ENCODE data around the gene DNAJB13.
"Not testable (repeated sequence)": the region's sequence is repeated elsewhere in the genome, so short reads cannot be mapped to it uniquely, and the experiment has no call there.

DNAJB13 gene

DNA sequence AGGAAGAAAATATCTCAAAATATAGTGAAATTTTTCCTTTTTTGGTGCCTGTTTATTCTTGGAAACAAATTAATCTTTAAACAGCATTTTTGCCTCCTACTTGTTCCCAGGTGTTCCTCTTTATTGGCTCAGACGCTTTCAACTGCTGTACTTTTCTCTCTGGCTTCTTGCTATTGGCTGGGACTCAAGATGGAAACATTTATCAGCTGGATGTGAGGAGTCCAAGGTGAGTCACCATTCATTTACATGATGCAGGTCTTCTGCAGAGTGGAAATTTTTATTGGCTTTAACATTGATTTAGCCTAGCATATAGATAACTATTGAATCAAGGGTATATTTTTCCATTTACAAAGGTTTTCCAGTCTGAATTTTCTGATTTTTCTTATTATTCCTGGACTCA, 34.4 kb upstream of the DNAJB13 start:
- ChIA-PET POLR2A (ENCODE audit: low non-redundant PET) (no interaction called here), CTCF (no interaction called here)
- peak; percentile 30 for DNase-seq (ENCODE audit: low spot score)
- H3K27ac ChIP-seq: no peak overlapping the region
- TF ChIP-seq, protein P1, sequence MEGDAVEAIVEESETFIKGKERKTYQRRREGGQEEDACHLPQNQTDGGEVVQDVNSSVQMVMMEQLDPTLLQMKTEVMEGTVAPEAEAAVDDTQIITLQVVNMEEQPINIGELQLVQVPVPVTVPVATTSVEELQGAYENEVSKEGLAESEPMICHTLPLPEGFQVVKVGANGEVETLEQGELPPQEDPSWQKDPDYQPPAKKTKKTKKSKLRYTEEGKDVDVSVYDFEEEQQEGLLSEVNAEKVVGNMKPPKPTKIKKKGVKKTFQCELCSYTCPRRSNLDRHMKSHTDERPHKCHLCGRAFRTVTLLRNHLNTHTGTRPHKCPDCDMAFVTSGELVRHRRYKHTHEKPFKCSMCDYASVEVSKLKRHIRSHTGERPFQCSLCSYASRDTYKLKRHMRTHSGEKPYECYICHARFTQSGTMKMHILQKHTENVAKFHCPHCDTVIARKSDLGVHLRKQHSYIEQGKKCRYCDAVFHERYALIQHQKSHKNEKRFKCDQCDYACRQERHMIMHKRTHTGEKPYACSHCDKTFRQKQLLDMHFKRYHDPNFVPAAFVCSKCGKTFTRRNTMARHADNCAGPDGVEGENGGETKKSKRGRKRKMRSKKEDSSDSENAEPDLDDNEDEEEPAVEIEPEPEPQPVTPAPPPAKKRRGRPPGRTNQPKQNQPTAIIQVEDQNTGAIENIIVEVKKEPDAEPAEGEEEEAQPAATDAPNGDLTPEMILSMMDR (conservative IDR thresholded peaks at IDR 0.05; ENCODE audit: low read depth): no peak

DNA sequence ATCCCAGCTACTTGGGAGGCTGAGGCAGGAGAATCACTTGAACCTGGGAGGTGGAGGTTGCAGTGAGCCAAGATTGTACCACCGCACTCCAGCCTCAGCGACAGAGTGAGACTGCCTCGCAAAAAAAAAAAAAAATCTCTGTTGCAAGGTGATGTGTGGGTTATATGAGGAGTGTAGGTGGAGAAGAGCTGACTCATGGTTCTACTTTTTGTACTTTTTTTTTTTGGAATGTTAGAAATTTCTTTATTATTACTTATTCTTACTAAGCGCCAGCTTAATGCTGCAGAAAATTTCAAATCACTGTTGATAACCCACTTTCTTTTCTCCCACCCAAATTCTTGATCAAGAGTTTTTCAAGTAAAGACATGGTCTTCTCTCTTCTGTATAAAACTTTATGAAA, 29.6 kb upstream of the DNAJB13 start:
- ChIA-PET POLR2A (ENCODE audit: low non-redundant PET) (interaction anchor here (1.1 kb wide), 1 partner anchor 133 kb away, joined by 3 read pairs; no protein-coding TSS in a partner anchor), CTCF (no interaction called here)
- DNase-seq (ENCODE audit: low spot score): no peak
- no peak overlapping the region for H3K27ac ChIP-seq
- TF ChIP-seq, protein P1 (conservative IDR thresholded peaks at IDR 0.05; ENCODE audit: low read depth): no peak

DNA sequence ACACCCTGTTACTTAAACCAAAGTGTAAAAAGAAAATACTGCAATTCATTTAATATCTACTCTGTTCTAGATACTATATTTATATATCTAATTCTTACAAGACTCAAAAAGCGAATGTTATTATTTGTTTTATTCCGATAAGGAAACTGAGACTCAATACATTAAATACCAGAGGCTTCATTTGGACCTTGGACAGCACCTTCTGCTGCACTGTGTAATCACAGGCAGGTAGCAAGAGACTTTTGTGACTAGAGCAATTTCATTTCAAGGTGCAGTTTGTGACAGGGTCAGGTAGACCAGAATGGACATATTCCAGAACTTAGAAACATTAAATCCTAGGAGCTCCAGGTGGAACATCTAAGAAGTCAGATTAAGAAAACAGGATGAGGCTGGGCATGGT, 21.4 kb upstream of the DNAJB13 start:
- TF ChIP-seq, protein P1 (conservative IDR thresholded peaks at IDR 0.05; ENCODE audit: low read depth): no peak
- DNase-seq (ENCODE audit: low spot score): no peak
- POLR2A ChIA-PET (ENCODE audit: low non-redundant PET): no interaction called here
- peak overlapping the region; percentile 7; the same call in 1 of the 2 replicates for H3K27ac ChIP-seq
- CTCF ChIA-PET: interaction anchor here (0.7 kb wide), 1 partner anchor 22 kb away, joined by 11 read pairs; the partner anchor contains the start of gene DNAJB13

DNA sequence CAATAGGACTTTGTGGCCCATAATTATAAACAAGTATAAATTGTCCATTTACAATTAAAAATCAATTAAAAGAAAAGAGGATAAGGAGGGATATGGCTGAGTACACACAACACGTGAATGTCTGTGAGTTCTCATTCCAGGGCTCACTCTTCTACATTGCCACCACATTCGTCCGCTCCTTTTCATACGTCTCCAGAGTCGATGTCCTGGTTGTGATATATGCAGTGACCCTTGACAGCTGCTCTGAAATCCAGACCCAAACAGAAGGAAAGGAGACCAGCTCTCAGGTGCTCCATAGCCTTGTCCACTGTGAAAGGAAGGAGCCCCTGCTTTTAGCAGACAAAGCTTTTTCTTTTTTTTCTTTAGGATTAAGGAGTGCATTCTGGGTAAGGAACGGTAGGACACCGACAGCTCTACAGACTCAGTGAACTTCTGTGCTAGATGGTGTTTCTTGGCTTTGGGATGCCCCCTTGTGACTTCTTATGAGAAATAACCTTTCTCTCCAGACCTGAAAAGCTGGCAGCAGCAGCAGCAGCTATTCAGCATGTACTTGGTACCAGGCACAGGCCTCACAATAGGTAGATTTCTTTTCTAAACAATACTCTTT, 19.7 kb upstream of the DNAJB13 start:
- POLR2A ChIA-PET (ENCODE audit: low non-redundant PET): no interaction called here

DNA sequence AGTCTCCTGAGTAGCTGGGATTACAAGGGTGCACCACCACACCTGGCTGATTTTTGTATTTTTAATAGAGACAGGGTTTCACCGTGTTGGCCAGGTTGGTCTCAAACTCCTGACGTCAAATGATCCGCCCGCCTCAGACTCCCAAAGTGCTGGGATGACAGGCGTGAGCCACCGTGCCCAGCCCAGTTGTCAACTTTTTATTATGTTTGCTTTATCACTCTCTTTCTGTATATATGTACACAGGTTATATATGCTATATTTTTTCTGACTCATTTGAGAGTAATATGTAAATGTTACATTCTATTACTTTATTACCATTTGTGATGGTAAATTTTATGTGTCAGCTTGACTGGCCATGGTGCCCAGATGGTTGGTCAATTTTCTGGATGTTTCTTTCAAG, 18.9 kb upstream of the DNAJB13 start:
- H3K27ac ChIP-seq: no peak overlapping the region
- TF ChIP-seq, protein P1 (conservative IDR thresholded peaks at IDR 0.05; ENCODE audit: low read depth): no peak
- POLR2A ChIA-PET (ENCODE audit: low non-redundant PET): no interaction called here
- CTCF ChIA-PET: interaction anchor here (0.6 to 0.7 kb wide), 6 partner anchors 9 to 1518 kb away, joined by 3 to 5 read pairs (median 3); no protein-coding TSS in a partner anchor
- no peak for DNase-seq (ENCODE audit: low spot score)

More for the DNA sequence above, 19.7 kb upstream of the DNAJB13 start:
- no peak overlapping the region for H3K27ac ChIP-seq
- peak; percentile 56 for DNase-seq (ENCODE audit: low spot score)
- TF ChIP-seq, protein P1 (conservative IDR thresholded peaks at IDR 0.05; ENCODE audit: low read depth): peak; percentile 30; the same call in 1 of the 2 replicates
- CTCF ChIA-PET: interaction anchor here (0.6 to 1.1 kb wide), 9 partner anchors 10 to 998 kb away, joined by 3 to 10 read pairs (median 3); no protein-coding TSS in a partner anchor

DNA sequence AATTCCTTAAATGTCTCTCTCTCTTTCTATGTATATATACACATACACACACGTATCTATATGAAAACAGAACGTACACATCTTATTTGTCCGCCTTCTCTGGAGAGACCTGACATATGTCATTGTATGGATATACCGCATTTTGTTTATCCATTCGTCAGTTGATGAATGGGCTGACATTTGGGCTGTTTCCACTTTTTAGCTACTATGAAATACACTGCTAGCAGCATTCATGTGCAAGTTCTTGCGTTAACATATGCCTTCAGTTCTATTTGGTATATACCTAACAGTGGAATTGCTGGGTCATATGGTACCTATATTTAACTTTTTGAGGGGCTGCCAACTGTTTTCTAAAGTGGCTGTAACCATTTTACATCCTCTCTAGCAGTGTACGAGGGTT, 18.0 kb upstream of the DNAJB13 start:
- CTCF ChIA-PET: interaction anchor here (0.6 kb wide), 1 partner anchor 180 kb away, joined by 3 read pairs; no protein-coding TSS in a partner anchor
- POLR2A ChIA-PET (ENCODE audit: low non-redundant PET): no interaction called here
- no peak for DNase-seq (ENCODE audit: low spot score)
- TF ChIP-seq, protein P1 (conservative IDR thresholded peaks at IDR 0.05; ENCODE audit: low read depth): no peak
- H3K27ac ChIP-seq: no peak overlapping the region

DNA sequence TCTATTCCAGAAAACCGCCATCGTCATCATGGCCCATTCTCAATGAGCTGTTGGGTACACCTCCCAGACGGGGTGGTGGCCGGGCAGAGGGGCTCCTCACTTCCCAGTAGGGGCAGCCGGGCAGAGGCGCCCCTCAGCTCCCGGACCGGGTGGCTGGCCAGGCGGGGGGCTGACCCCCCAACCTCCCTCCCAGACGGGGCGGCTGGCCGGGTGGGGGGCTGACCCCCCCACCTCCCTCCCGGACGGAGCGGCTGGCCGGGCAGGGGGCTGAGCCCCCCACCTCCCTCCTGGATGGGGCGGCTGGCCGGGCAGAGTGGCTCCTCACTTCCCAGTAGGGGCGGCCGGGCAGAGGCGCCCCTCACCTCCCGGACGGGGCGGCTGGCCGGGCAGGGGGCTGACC, 14.8 kb upstream of the DNAJB13 start:
- CTCF ChIA-PET; DNase-seq (ENCODE audit: low spot score): not testable (repeated sequence)

More for the DNA sequence above, 14.8 kb upstream of the DNAJB13 start:
- H3K27ac ChIP-seq; POLR2A ChIA-PET (ENCODE audit: low non-redundant PET): not testable (repeated sequence)
